H1 (cell line): ENCODE measurements around the gene MEFV. TPM values are rescaled to one million over a fixed set of nuclear protein-coding genes. Genes with fewer than 3 reads are reported as not detected.

Experiments used
- CTBP2 ChIP-seq: IDR thresholded peaks from 2 replicates; pipeline ENCODE4 v1.7.0; 2011; ENCODE audit warnings: borderline replicate concordance, mild to moderate bottlenecking, moderate library complexity, mixed read lengths, low read length; ENCODE audit not compliant: insufficient read depth, insufficient read length
- HDAC6 ChIP-seq: IDR thresholded peaks from one replicate; pipeline ENCODE4 v1.7.1; 2012; ENCODE audit warnings: low read depth, mild to moderate bottlenecking, inconsistent platforms, low read length, moderate library complexity
- JUN ChIP-seq: IDR thresholded peaks from 2 replicates; pipeline ENCODE4 v1.6.1; 2011; ENCODE audit warnings: low read depth, mild to moderate bottlenecking, improper control_type of control experiment, low read length
- KDM5A ChIP-seq: fragments of 200-600 bp; IDR thresholded peaks from 2 replicates; pipeline ENCODE4 v1.7.1; 2012; ENCODE audit warnings: mild to moderate bottlenecking, low read length, inconsistent platforms, mixed read lengths
- POLR2A ChIP-seq, 2 experiments: IDR thresholded peaks; 1 replicate in 1 of 2; 2 replicates in 1 of 2; pipeline ENCODE4 v1.6.1; 2011; ENCODE audit warnings: low read depth in 2 of 2, low read length in 2 of 2, mild to moderate bottlenecking in 2 of 2; ENCODE audit errors: control extremely low read depth in 1 of 2
- POU5F1 ChIP-seq: IDR thresholded peaks from 2 replicates; pipeline ENCODE4 v1.6.1; 2011; ENCODE audit warnings: low read depth, mild to moderate bottlenecking, low read length, moderate library complexity
- RFX5 ChIP-seq: IDR thresholded peaks from 2 replicates; pipeline ENCODE4 v1.6.1; 2011; ENCODE audit warnings: low read depth, low read length, improper control_type of control experiment, borderline replicate concordance
- USF2 ChIP-seq: IDR thresholded peaks from 2 replicates; pipeline ENCODE4 v1.6.1; 2011; ENCODE audit warnings: low read length, improper control_type of control experiment
- polyA plus RNA-seq, 7 experiments: library from polyadenylated mRNA; depleted of rRNA in 3 of 7; stranded (reverse) in 5 of 7; unstranded in 2 of 7; fragments of >200 nt in 5 of 7; fragments of 200-250 nt in 2 of 7; gene quantifications; 1 replicate in 5 of 7; 2 replicates in 1 of 7; 4 replicates in 1 of 7; pipeline versions ENCODE4 v1.2.1 to v1.2.3, GENCODE V29; 2011 to 2013; ENCODE audit warnings: missing spikeins in 2 of 7, mixed read lengths in 2 of 7
- total RNA-seq: library from RNA; stranded (reverse); fragmentation: NEBNext Ultra II Directional; extraction: Animal tissue kit (Norgen Biotek cat#: 25700); gene quantifications from 2 replicates; pipeline ENCODE4 v1.2.1, GENCODE V29; 2021

The MEFV gene
- total and polyA plus RNA-seq, 2 of the 8 experiments (the other 6 are each of a cell fraction or from before 2014, with no cell fraction given), result 0.03 TPM; not detected in 1

DNA sequence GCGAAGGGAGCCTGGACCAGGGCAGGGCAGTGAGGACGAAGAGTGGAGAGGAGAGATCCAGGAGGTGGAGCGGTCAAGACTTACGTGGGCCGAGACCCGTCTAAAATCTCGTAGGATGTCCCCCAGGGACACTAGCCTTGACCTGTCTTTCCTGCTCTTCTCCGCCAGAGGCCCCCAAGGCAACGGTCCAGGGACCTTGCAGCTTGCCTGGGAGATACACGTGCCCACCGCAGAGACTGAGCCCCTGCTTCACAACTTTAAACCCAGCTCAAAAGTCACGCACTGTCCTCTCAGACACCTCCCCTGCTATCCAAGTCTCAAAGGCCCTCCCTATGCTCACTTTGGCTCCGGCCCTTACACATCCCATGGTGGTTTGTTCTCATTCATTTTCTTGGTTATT, 39.4 kb upstream of the MEFV start (continued):
- TF ChIP-seq POU5F1 (no peak), RFX5 (no peak), JUN (no peak), KDM5A (no peak), USF2 (no peak), HDAC6 (no peak), POLR2A (IDR thresholded peaks at IDR 0.05; ENCODE audit: control extremely low read depth in 1 of 2, low read depth in 2 of 2, low read length in 2 of 2) (no peak), CTBP2 (no peak)
